NCI-H748 (cell line): ENCODE data around the gene ATP1A3.

Source experiments
- DNase-seq: peaks from one replicate; lab custom pipeline; 2025; ENCODE audit not compliant: unreplicated experiment; lab: John Stamatoyannopoulos, UW

Gene ATP1A3

GRCh38 chr19:41987141-41987860 is 6.7 kb downstream of the ATP1A3 start:
- no peak for DNase-seq

- no peak for DNase-seq
Measured at GRCh38 chr19:41984961-41985360, 9.1 kb downstream of the ATP1A3 start.

GRCh38 chr19:41981724-41982123 is 12.3 kb downstream of the ATP1A3 start:
- no peak for DNase-seq

GRCh38 chr19:41978470-41978869 is 15.6 kb downstream of the ATP1A3 start:
- DNase-seq = no peak

- no peak for DNase-seq
Measured at GRCh38 chr19:41977916-41978315, 16.1 kb downstream of the ATP1A3 start.

- no peak for DNase-seq
Measured at GRCh38 chr19:41974652-41975051, 19.4 kb downstream of the ATP1A3 start.

DNA sequence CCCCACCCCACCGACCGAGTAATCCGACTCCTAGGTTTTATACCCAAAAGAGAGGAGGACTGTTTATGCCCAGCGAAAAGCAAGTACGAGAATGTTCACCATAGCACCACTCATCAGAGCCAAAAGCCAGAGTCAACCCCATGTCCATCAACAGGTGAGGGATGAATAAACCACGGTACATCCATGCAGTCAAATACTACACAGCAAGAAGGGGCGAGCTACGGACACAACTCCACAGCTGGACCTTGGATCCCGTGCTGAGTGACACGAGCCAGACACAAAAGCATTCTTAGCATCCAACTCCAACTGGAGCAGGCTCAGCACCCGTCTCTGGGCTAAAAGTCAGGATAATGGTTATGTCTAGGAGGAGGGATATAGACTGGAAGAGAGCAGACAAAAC is 22.7 kb downstream of the ATP1A3 start:
- no peak for DNase-seq

DNA sequence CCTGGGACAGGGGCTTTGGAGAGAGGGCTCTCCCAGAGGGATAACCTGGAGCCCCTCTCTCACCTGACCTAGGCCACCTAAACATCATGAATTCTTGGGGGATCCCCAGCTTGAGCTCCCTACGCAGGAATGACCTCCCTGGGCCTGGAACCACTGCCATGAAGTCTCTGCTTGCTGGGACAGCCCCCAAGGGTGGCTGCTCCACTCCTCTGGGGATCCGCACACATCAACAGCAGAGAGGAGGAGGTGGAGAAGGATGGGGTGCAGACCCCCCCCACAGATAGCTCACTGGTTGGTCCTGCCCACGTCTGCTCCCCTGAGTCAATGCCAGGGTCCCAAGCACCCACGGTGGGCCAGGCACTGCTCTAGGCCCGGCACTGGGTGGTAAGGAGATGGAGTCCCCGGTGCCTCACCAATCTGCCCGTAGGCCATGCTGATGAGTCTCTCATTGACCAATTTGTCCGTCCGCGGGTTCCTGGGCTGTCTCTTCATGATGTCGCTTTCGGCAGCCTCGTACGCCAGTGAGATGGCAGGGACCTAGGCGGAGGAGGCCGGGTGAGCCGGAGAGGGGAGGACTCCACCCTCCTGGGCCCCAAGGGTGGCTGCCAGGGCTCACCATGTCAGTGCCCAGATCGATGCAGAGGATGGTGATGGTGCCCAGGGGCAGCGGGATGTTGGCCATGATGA is 24.1 kb downstream of the ATP1A3 start:
- DNase-seq = no peak

GRCh38 chr19:41968751-41969595 is 25.1 kb downstream of the ATP1A3 start:
- DNase-seq = no peak

GRCh38 chr19:41967054-41967783 is 26.8 kb downstream of the ATP1A3 start:
- no peak for DNase-seq

DNA sequence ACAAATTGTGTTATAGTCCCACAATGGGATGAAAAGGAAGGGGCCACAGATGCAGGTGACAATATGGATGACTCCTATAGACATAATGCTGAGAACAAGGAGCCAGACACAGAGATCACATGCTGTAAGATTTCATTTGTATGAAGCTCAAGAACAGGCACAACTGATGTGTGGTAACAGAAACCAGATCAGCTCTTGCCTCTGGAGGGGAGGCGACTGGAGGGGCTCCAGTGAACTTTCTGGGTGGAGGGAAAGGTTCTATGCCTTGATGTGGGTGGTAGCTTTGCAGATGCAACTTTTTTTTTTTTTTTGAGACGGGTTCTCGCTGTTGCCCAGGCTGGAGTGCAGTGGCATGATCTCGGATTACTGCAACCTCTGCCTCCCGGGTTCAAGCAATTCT is 28.9 kb downstream of the ATP1A3 start:
- DNase-seq = no peak

- DNase-seq = no peak
Measured at GRCh38 chr19:41960973-41961372, 33.1 kb downstream of the ATP1A3 start.

GRCh38 chr19:41959056-41960053 is 34.7 kb downstream of the ATP1A3 start, which contains the start of gene RABAC1:
Gene RABAC1, minus strand, starts transcription at chr19:41959321. Its CDS starts 29 bp downstream, at chr19:41959292.
- peak; percentile 98 for DNase-seq

DNA sequence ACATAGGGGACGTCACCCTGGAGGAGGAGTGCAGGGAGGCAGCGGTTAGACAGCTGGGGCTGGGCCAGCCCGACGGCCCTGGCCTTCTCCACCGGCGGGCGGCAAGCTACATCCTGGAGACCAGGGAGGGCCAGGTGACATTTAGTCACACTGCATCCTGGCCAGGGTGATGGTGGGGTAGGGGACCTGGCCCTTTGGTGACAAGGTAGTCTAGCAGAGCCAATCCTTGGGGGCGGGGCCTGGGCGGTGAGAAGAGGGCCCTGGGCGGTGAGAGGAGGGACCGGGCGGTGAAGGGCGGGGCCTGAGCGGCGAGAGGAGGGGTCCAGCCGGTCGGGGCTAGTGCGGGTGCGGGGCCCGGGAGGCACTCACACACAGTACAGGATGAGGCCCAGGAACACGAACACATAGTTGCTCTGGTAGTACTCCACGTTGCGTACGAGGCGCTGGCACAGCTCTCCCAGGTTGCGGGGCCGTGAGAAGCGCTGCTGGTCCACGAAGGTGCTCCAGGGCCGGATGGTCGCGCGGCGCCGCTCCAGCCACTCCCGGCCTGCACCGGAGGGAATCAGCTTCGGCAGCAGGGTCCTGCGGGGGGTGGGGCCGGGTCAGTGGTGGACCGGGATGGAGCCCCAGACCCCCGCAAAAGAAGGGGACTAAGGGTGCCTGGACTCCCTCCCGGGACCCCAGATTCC is 35.5 kb downstream of the ATP1A3 start:
- DNase-seq = peak; percentile 89

DNA sequence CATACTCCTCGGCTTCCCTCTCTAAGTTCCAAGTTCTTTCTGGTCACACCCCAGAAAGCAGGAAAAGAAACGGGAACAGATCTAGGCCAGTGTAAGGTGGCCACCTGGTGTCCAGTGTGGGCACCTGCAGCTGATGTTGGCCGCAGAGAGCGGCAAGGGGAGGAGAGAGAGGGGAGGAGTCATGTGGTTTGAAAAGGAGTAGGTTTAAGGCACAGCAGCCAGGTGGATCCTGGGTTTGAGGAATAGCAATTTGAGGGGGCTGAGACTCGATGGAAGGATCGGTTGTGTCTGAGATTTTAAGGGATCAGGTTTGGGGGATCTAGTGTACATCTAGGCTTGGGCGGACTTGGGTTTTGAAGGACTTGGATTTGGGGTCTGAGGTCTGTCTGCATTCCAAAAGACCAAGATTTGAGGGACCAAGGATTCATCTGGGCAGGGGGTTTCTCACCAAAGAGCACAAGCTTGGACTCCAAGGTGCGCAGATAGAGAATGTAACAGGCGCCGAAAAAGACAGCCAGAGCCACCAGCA is 36.1 kb downstream of the ATP1A3 start:
- peak; percentile 92 for DNase-seq

GRCh38 chr19:41957161-41957837 is 36.7 kb downstream of the ATP1A3 start:
- DNase-seq = no peak

GRCh38 chr19:41956621-41957020 is 37.4 kb downstream of the ATP1A3 start:
- no peak for DNase-seq

DNA sequence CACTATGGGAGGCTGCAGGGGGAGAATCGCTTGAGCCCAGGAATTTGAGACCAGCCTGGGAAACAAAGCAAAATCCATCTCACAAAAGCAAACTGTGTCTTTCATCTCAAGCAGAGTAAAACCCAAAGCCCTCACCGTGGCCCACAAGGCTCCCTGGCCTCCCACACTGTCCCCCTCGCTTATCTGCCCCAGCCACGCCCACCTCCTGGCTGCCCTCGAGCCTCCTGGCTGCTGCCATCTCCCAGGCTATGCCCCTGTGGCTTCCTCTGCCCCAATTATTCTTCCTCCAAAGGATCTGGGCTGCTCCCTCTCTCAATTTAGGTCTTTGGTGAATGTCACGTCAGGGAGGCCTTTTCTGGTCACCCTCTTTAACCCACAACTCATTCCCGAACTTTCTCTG is 38.5 kb downstream of the ATP1A3 start:
- DNase-seq = no peak
